ENCODE results near the gene TBXAS1.

Gene TBXAS1

DNA sequence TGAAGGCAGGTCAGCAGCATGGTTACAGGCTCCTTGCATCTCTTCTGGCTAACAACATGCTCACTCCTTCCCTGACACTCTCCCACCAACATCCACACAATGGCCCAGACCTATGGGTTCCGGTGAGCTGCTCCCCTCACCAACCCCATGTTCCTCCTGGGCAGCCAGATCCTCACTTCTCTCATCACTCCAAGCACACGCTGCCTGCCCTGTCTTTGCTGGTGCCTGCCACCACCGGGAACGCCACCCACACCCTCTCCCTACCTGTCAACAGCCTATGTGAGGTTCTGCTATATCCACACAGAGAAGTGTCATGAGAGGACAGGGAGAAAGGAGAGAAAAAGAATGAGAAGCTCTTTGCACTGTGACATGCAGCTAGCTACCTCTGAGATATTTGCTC is 219.1 kb downstream of the TBXAS1 start:
- DNase-seq (ENCODE audit: low read depth in 2 of 2) = no peak

DNA sequence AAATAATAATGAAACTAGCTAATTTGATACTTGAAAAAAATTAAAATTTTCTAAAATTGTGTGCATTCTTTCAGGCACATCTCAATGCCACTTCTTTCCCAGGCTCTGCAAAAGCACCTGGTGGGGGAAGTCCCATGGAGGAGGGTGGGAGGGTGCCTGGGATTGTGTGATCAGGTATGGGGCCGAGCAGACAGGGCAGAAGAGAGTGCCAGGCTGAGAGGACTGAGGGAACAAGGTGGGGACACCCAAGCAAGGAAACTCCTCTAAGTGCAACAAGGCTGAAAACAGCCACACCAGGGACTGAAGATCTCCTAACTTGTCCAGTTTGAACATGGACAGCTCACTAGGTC is 219.9 kb downstream of the TBXAS1 start:
- no peak for DNase-seq (ENCODE audit: low read depth in 2 of 2)

DNA sequence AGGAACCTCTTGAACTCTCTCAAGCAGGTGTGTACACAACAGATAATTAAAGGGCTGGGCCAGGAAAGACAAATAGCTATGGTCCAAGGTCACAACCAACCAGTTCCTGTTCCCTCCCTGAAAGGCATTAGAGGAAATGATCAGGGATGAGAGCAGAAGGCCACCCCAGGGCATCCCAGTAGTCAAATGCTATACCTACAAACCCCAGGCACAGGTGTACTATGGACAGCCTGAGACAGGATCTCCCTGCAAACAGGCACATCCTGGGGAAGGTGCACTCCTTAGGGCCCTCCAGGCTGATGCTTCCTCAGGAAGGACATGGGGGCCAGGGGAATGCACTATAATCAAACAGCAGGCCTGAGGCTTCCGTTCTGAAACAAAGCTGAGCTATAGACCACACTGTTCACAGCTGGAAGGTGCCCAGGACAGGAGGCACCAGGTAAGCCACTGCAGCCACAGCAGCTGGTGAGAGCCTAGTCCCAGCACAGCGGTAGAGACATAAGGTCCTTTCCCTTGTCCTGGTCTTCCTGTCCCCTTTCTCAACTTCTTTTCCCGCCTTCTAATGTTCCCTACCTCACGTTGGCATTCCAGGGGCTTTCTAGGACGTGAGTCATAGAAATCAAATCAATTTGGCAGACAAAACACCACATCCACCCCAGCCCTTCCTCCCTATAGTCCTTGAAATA is 220.4 kb downstream of the TBXAS1 start:
- no peak for DNase-seq (ENCODE audit: low read depth in 2 of 2)

DNA sequence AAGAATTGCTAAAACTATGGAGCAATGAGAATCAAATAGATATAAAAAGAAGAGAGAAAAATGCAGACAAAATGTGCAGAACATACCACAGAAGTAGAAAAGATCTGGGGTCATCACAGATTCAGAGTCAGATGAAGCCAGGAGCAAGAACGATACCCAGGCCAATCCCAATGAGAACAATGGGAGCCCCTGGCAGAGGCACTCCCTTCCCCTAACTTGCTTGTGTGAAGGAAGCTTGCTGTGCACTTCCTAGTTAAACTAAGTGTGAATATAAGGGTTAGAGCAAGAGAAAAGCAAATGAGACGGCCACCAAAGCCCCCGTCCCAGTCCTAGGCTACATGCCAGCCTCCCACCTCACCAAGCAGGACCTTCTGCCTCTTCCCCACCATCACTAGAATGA is 221.0 kb downstream of the TBXAS1 start:
- no peak for DNase-seq (ENCODE audit: low read depth in 2 of 2)

DNA sequence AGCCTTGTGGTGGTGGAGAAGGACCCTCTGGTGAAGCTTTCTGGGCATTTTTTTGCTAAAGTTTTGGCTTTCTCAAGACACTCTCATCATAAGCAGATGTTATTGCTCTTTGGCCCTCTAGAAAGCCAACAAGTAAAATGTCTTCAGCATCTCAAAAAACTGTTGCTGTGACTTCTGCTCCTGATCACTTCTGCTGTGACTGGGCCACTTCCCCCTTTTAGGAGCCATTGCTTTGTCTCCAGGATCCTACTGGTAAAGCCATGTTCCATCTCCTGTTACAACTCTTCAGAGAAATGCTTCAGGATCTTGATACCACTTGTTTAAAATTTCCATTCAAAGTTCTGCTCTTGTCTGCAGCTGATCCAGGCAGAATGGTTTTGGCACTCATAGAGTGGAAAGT is 222.8 kb downstream of the TBXAS1 start:
- no peak for DNase-seq (ENCODE audit: low read depth in 2 of 2)

DNA sequence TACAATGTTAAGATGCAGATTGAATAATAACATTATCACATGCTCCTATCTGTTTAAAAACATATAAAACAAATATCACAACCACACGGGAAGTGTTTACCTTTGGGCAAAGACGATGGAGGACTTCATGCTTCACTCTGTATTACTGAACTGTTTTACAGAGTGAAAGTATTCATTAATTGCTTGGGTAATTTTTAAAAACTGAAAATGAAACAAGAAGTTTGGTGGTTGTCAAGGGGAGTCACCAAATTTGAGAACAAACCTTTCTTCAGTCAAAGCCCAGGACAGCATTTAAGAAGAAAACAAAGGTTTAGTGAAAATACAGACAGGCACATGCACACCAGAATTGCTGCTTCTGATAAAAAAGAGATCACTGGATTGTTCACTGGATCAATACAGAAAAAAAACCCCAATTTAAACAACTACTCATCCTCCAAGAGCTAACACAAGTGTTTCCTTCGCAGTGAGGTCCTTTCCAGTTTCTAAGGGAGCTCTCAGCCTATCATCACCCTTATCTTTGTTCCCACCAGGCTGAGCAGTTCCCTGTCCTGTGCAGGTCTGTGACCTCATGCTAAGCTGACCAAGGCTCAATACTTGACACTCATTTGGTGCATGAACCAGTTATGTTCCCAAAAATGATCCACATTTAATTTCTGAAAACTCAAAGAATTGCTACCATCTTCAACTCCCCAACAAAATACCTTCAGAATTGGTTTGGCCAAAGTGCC is 224.9 kb downstream of the TBXAS1 start:
- no peak for DNase-seq (ENCODE audit: low read depth in 2 of 2)

DNA sequence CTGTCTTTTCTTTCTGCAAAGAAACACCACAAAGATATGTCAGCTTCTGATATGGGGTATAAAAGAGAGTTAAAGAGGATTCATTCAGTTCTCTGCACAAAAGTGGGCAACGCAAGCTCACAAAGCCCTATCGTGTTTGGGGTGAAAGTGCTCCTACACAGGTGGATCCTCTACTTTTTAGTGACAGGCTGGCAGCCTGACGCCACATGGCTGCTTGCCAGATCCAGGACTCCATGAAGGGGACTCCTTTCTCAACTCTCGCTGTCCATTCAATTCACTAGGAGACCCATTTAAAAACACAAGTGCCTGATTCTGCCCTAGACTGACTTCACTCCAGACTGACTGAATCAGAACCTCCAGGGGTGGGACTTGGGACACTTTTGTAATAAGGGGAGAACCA is 225.7 kb downstream of the TBXAS1 start:
- DNase-seq (ENCODE audit: low read depth in 2 of 2) = no peak

DNA sequence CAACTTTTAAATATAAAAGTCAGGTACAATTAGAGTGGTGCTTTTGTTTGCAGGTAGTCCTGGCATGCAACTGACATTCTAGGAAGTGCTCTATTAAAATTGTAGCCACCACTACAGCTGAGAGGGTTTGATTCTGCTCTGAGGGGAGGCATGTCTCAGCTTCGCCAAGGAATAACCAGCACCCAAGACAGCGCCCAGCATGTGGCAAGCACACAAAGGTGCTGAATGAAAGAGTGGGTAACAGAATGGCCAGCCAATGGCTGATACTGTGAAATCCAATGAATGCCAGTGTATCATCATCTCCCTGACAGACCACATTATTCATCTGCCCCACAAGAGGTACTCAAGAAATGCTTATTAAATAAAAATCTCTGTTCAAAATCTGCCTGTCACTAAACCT is 226.8 kb downstream of the TBXAS1 start:
- DNase-seq (ENCODE audit: low read depth in 2 of 2) = no peak

DNA sequence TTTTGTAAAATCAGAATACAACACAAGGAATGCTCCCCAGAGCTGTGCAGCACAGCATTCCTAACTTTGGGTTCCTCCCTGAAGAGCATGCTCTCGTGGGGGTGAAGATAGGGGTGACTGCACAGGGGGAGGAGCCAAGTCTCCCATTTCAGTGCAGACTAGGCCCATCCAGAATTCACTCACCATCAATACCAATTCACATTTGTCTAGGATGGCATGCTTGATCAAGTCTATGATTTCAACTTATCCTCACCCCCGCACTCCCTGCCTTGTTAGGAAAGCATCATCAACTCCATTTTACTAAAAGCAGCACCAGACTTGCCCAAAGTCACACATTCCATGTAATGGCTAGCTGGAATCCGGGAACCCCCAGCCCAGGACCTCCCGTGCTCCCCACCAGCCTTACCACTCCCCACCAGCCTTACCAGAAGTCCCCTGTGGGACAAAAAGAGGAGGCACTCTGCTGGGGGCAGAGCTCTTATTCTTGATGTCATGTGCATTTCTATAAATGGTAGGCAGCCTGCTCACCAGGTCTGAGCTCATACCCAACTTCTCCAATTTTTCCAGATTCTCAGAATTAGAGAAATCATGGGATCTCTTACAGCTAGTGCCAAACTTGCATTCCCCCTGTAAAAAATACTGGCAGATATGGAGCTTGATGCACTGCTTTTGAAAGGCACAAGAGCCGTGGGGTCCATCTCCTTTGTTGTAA is 227.5 kb downstream of the TBXAS1 start:
- no peak for DNase-seq (ENCODE audit: low read depth in 2 of 2)

DNA sequence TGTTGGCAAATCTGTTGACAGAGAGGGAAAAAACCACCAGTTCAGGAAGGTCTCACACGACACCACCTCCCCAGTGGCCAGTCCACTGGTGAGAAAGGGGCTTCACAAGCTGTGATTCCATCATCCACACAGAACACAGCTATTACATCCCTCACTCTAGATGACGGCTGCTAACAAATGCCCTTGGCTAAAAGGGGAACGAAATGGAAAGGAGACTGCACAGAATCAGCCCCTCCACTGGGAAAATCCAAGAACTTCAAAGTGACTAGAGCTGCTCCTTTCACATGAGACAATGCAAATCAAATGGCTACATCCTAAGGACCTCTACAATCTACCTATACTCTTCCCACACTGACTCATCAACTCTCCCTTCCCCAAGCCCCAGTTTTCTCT is 228.1 kb downstream of the TBXAS1 start:
- DNase-seq (ENCODE audit: low read depth in 2 of 2) = no peak

DNA sequence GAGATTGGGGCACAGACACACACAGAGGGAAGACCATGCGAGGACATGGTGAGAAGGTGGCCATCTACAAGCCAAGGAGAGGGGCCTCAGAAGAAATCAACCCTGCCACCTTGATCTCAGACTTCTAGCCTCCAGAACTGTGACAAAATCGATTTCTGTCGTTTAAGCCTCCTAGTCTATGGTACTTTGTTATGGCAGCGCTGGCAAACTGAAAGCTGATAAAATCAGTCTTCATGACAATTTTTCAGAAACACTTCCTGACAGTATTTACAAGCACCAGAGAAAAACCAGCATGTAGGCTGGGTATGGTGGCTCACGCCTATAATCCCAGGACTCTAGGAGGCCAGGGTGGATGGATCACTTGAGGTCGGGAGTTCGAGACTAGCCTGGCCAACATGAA is 229.5 kb downstream of the TBXAS1 start:
- no peak for DNase-seq (ENCODE audit: low read depth in 2 of 2)

DNA sequence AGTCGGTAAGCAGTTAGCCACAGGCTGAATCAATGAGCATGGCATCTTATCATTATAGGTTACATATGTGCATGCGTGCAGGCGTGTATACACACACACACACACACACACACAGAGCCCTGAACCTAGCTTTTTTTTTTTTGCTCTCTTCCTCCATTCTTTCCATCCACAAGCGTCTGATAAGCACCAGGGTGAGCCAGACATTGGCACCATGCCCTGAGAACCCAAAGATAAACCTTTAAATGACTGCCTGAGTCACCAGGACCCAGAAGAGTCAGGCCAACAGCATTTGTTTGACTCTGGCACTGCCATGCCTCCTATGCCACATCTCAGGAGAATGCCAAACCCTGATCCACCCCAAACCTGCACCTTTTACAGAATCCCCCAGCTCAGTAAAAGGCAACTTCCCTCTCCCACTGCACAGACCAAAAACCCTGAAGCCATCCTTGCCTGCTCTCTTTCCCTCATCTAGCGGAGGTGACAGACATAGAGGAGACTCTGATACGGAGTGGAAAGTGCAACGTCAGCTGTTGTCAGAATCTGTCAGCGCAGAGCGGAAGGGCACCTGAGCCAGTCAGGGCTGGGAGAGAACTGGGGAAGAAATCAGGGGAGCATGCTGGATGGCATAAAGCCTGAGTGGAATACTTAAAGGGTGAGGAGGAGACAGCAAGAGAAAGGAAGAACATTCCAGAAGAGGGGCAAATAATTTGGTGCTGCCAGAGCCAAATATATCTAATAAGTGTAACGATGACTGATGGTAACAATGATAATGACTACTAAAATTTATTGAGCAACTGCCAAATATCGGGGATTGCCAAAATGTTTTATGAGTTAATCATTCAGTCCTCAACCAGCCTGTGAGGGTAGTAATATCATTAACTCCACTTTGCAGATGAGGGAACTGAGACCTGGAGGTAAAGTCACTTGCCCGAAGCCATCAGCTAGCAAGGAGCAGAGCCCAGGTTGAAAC is 230.5 kb downstream of the TBXAS1 start:
- no peak for DNase-seq (ENCODE audit: low read depth in 2 of 2)

DNA sequence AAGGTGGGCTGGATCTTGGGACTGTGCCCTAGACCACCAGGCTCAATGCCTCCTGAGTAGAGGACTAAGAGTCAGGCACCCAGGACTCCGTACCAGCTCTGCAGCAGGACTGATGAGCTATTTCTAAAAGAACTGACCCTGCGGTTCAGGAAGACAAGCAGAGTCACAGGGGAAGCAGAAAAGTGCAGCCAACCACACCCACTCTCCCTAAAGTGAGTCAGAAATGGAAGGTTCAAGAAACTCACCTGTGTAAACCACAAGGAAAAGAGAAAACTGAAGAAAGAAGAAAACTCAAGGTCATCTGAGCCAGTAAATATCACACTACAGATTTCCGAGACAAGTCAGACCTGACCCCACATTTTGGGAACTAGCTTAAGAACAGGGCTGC is 231.2 kb downstream of the TBXAS1 start:
- DNase-seq (ENCODE audit: low read depth in 2 of 2) = no peak

DNA sequence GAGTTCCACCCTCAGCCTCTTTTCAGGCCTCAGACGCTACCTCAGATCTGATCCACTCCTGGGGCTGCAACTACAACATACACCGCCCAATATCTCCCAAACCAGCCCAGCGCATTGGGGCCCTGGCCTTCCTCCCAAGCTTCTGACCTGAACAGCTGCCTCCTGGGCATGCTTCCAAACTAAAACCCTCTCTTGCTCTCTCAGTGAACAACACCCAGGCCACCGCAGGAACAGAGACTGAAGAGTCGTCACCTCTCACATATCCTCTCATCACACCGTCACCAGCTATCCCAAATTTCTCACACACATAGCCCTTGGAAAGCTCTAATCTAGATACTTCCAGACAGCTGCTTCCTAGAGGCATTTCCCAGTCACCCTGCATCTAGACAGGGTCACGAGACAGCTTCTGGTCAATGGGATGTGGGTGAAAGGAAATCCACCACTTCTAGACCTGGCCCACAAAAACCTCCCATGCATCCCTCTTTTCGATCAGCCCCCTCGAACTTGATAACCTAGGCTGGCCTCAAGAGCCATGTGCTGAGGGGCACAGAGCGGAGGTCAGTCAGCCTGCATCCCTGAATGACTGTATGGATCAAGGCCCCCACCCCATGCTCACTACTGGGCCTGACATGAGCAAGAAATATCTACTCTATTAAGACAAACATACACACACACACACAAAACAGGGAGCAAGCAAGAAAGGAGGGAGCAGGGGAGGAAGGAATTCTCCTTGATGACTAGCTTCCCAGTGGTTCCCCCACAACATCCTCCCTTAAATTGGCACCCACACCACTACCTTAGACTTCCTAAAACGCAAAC is 231.9 kb downstream of the TBXAS1 start:
- DNase-seq (ENCODE audit: low read depth in 2 of 2) = no peak

DNA sequence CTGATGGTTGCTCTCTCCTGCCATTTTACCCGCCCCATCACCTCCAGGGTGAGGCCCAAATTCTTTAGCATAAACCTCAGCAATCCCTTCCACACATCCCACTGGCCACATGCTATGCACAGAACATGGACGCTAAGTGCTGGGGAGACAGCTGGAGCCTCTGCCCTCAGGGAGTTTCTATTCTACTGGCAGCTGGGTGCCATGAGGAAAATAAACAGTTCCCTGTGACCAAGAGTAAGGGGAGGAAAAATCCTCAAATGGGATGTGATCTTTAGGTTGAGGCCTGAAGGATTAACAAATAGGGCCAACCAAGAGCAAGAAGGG is 232.5 kb downstream of the TBXAS1 start:
- DNase-seq (ENCODE audit: low read depth in 2 of 2) = no peak

DNA sequence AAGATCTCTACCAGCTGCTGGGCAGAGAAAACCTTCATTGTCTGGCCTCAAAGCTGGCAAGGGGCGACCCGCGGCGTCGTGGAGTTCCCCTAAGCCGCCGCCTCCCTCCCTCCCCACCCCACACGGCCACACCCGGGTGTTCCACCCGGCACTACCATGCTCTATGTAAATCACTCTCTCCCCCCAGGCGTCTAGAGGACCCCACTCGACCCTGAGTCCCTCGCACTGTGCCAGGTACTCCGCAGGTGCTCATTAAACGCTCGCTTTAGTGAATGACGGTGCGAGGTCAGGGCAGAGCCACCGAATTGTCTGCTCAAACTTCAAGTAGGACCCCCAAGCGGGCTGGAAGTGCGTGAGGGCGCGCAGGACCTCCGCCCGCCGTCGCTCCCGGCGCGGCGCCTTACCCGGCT is 233.1 kb downstream of the TBXAS1 start:
- DNase-seq (ENCODE audit: low read depth in 2 of 2) = no peak

DNA sequence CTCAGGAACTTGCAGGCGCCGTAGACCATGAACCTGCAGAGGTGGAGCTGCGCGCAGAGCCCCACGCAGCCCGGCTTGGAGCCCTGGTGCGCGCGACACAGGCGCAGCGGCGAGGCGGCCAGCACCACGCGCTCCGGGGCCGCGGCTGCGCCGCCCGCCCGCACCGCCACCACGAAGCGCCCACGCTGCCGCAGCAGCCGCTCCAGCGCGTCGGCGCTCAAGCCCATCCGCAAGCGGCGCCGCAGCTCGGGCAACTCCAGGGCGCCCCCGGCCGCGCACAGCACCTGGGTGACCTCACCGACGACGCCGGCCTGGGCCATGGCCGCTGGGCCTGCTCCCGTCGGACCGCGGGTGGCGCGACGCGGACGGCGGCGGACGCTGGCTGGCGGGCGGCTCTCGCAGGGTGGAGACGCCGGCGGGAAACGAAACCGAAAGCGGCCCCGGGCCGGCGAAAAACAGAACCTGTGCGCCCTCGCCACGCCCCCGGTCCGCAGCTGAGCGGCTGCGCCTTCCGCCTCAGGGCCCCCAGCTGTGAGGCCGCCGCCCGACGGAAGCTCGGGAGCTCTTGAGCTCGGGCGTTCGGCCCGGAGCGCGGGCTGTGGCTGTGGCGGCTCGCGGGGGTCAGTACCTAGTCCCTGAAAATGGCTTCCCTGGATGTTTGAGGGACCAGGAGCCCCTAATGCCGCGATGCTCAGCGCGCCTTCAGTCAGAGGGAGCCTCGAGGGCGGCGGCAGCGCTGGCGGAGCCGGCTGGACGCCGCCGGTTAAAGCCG is 233.7 kb downstream of the TBXAS1 start, which contains the start of gene PARP12:
TSS of gene PARP12 (minus strand) at position 424 of the 772 bp plus-strand sequence. CDS start at position 320, 104 bp downstream.
- peak; percentile 81 to 84 for DNase-seq (ENCODE audit: low read depth in 2 of 2)

DNA sequence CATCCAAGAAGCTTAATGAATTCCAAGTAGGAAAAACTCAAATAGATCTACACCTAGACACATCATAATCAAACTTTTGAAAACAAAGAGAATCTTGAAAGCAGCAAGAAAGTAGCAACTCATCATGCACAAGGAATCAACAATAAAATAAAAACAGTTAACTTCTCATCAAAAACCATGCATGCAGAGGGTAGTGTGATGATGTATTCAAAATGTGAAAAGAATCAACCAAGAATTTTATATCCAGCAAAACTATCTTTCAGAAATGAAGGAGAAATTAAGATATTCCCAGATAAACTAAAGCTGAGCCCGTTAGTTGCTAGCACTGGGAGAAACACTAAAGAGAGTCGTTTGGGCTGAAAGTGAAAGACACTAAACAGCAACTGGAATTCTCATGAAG is 238.0 kb downstream of the TBXAS1 start:
- no peak for DNase-seq (ENCODE audit: low read depth in 2 of 2)

DNA sequence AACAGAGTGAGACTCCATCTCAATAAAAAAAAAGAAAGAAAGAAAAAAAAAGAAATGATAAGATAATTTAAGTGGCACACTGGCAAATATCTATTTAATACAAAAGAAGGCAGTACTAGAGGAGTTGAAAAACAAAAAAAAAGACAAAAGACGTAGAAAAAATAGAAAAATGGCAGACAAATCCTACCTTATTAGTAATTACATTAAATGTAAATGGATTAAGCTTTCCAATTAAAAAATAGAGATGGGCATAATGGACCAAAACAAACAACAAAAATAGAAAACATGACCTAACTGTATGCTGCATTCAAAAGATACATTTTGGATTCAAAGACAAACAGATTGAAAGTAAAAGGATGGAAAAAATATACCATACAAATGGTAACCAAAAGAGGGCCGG is 239.0 kb downstream of the TBXAS1 start:
- DNase-seq (ENCODE audit: low read depth in 2 of 2) = no peak

DNA sequence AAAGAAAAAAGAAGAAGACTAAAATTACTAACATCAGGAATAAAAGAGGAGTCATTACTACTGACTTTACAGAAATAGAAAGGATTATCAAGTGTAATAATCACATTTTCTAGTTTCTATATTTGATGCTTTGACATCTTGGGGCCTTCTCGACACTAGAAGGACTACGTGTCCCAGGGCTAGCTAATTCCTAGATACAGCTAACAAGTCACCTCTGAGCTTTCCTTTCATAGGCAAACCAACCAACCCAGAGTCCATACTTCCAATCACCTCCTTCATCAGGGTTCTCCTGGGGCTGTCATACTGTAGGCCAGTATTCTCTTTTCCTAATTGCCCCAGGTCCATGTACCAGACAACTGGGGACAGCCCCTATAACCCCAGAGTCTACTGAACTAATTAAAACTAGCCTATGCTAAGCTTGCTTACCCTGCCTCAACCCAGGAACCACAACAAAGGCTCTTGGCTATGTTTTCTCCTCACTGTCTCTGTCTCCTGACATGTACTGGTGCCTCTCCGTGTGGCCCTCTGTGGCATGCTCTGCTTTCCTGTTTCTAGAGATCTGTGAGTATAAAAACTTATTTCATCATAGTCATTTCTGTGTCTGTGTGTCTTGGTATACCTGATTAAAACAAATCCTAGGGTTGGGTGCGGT is 240.4 kb downstream of the TBXAS1 start:
- DNase-seq (ENCODE audit: low read depth in 2 of 2) = no peak

Measured in stimulated activated CD8-positive, alpha-beta memory T cell treated with anti-CD3 and anti-CD28 coated beads, Interleukin-2, amount 100 ng/mL, for 48 hours (primary cell).